NCI-H1092 treated with DMSO at 0.1 percent for 48 hours (cell line): Measurements from ENCODE around the gene TNFRSF13B.
"Not testable (repeated sequence)": the region's sequence is repeated elsewhere in the genome, so short reads cannot be mapped to it uniquely, and the experiment has no call there.

Source experiments
- DNase-seq: peaks from one replicate; lab custom pipeline; 2025; lab: John Stamatoyannopoulos, UW

Gene TNFRSF13B

DNA sequence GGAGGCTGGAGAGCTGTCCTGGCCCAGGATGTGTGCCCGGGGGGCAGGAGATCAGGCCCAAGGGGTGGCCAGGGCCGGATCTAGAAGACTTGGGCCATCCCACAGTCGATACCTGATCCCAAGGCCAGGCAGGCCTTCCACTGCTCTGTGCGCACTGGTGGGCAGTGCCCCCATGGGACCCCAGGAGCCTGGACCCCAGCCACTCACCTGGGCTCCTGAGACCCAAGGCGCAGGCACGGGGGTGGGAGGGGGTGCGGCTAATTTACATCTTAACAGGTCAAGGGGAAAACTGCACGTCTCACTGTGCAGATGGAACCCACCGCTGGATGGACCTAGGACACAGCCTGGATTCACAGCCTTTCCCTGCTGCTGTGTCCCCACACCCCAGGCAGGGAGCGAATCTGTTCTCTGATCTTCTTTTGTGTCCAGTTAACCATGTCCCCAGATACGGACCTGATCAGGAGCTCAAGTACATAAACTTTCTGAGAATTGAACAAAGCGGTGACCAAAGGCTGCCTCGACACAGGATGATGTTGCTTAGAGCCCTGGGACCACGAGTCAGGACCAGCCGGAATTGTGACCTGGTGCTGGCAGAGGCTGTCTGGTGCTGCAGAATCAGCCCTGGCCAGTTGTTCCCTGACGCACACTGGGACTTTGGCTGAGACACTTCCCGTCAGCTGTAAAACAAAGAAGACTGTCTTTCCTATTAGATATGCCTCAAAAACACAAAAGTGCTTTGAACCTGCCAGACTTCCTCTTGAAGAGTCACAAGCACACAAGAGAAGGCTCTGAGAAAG is 60.6 kb downstream of the TNFRSF13B start:
- no peak for DNase-seq

DNA sequence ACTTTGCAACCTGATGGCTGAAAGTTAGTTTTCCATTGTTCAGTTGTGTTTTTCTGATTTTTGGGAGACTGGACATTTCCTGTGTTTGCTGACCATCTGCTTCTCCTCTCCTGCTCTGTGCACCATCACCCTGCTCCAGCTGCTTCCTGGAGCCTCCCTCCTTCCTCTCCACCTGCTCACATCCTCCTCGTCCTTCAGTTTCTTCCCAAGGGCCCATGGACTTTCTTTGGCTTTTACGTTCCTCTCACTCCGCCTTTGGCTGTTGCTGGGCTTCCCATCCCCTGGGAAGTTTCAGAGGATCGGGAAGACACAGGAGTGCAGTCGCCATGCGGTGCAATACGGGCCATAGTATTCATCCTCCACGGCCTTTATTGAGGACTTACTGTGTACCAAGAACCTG is 61.6 kb downstream of the TNFRSF13B start:
- no peak for DNase-seq

DNA sequence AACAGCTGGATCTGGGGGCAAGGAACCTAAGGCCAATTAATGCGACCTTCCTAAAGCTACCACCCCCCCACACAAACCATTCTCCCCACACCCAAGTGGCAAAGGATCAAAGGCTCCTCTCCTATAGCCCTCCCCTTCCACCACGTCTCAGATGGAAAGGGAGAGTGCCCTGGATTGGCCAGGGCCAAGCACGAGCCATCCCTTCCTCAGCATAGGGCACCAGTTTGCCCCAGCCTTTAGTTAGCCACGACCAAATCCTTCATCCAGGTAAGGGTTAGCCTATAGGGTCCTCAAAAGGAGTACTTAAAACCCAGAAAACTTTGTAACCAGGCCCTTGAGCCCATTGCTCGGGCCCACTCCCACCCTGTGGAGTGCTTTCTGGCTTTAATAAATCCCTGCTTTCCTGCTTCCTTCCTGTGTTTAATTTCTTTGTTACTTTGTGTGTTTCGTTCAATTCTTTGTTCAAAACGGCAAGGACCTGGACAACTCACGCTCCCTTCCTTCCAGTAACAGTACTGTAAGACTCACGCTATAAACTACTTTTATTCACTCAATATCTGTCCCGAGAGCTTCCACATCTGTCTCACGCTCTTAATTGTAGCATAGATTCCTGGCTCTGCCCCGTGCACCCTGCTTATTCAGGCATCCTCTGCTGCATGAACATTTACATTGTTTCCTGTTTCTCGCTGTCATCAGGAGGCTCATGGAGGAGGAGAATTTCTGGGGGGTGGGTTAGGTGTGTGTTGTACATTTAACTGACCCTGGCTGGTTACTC is 62.3 kb downstream of the TNFRSF13B start:
- DNase-seq: no peak

DNA sequence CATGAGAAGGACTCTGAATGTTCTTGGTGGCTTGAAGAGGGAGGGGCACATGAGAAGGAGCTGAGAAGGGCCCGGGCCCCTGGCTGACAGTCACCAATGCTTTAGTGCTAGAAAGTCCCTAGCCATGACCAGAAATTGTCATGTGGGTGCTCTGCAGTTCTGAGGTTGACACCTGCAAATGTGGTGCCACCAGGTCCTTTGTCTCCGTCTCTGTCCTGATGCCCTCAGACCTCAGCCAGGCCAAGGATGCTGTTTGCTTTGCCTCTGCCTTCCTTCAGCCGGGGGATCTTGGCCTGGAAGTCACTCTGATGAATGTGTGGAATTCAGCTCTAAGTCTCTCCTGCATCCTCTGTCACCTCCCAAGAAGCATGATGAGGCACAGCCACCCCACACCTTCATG is 63.6 kb downstream of the TNFRSF13B start:
- no peak for DNase-seq

DNA sequence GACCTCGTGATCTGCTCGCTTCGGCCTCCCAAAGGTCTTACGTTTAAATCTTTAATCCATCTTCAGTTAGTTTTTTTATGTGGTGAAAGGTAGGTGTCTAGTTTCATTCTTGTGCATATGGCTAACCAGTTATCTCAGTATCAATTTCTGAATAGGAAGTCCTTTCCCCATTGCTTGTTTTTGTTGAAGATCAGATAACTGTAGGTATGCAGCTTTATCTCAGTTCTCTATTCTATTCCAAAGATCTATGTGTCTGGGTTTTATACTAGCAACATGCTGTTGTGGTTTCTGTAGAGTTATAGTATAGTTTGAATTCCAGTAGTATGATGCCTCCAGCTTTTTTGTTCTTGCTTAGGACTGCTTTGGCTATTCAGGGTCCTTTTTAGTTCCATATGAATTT is 65.2 kb downstream of the TNFRSF13B start:
- DNase-seq: no peak

DNA sequence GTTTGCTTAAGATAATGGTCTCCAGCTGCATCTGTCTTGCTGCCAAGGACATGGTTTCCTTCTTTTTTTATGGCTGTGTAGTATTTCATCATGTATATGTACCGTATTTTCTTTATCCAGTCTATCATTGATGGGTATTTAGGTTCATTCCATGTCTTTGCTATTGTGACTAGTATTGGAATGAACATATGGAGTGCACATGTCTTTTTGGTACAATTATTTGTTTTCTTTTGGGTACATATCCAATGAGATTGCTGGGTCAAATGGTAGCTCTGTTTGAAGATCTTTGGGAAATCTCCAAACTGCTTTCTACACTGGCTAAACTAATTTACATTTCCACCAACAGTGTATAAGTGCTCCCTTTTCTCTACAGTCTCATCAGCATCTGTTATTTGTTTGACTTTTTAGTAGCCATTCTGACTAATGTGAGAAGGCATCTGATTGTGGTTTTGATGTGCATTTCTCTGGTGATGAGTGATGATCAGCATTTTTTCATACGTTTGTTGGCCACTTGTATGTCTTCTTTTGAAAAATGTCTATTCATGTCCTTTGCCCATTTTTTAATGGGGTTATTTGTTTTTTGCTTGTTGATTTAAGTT is 66.2 kb downstream of the TNFRSF13B start:
- DNase-seq: no peak

DNA sequence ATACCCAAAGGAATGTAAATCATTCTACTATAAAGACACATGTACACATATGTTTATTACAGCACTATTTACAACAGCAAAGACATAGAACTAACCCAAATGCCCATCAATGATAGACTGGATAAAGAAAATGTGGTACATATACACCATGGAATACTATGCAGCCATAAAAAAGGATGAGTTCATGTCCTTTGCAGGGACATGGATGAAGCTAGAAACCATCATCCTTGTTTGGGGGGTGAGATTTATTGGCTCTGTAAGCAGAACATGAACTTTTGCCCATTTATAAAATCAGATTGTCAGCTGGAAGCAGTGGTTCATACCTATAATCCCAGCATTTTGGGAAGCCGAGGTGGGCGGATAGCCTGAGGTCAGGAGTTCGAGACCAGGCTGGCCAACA is 68.8 kb downstream of the TNFRSF13B start:
- DNase-seq: not testable (repeated sequence)

DNA sequence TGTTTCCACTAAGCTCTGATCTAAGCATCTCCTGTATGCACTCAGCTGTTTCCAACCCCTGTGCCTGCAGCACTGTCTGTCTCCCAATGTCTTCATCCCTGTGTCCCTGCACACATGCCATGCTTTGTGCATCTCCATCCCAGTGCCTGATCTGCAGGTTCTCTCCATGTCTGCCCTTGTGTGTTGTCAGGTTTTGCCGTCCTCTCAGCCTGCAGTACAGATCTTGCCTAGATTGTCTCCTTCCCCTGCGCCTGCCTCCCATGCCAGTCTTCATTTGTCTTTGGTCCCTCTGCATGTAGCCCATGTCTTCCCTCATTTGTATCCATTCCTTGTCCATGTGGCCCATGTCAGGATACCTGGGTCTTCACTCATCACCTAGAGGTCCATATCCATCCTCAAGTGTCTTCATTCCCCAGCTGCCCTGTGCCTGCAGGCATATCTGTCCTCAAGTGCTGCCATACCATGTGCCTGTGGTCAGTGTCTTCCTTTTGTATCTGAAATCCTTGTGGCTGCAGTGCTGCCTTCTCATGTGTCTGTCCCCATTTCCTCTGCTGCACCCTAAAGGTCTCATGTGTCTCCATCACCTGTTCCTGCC is 71.5 kb downstream of the TNFRSF13B start:
- DNase-seq: no peak

DNA sequence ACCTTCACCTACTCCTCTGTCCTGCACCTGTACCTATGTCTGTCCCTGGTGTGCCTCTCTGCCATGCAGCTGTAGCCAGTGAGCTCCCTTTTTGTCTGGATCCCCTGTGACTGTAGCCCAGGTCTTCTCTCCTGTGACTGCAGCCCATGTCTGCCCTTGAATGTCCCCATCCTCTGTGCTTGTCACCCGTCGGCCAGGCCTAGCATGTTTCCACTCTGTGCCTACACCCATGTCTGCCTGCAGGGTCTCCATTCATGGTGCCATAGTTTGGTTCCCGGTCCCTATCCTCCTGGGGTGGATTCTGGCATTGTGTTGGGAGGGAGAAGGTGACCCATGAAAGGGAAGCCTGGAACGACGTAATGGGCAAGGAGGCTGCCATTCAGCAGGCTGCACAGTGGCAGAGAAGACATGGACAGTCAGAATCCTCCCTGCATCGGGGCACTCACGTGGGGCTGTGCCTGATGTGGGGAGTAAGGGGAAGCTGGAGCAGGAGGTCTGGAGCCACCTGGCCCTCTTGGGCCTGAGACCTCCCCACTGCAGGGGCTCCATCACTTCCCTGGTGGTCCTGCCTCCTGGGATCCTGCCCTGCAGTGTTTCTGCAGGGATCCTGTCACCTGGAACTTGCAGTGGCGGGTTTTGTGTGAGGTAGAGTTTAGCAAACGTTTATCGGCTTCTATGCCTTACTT is 74.6 kb downstream of the TNFRSF13B start:
- not testable (repeated sequence) for DNase-seq

DNA sequence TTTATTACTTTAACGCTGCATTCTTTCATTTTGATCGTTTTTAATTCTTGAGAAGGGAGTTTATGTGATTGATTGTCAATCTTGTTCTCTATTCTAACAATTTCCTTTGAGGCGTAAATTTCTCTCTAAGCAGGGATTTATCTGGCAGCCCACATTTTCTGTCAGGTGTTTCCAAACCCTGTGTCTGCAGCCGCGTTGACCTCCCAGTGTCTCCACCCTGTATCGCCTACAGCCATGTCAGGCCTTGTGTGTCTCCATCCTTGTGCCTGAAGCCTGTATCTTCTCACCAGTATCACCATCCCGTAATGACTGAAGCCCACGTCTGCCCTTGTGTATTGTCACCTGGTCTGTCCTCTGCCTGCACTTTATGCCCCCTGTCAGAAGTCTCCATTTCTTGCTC is 75.7 kb downstream of the TNFRSF13B start:
- not testable (repeated sequence) for DNase-seq

DNA sequence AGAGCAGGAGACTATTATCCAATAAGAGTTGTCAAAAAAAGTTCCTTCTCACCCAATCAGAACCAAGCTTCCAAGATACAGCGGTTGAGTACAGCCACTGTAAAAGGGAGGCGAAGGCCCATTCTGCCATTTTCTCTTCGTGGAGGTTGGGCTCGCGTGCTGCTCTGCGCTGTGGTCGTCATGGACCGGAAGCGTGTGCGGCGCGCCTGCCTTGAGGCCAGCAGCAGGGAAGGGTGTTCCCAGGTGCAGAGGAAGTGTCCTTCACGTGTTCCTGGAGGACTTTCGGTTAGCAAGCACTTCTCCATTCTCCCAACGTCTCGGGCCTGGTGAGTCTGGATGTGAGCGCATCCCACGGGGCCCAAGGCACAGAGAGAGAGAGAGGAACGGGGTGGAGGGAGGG is 78.4 kb downstream of the TNFRSF13B start:
- not testable (repeated sequence) for DNase-seq

DNA sequence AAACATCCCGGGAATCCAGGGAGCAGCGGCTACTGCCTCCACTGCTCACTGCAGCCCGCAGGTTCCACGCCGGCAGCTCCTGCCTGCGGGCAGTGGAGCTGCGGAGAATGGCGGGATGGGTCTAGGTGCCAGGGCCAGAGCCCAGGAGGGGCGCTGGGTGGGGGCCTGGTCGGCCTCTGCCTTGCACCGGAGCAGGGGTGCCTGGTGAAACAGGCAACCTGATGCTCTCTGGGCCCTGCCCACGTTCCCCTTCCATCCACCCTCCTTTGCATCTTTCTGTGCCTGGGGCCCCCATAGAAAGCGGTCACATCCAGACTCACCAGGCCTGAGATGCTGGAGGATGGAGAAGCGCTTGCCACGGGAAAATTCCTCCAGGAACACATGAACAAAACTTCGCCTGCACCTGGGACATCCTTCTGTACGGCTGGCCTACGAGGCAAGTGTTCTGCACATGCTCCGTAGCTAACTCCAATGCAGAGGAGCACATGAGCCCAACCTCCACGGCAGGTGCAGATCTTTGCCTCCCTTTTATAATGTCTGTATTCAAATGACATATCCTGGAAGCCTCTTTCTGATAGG is 79.0 kb downstream of the TNFRSF13B start:
- not testable (repeated sequence) for DNase-seq

DNA sequence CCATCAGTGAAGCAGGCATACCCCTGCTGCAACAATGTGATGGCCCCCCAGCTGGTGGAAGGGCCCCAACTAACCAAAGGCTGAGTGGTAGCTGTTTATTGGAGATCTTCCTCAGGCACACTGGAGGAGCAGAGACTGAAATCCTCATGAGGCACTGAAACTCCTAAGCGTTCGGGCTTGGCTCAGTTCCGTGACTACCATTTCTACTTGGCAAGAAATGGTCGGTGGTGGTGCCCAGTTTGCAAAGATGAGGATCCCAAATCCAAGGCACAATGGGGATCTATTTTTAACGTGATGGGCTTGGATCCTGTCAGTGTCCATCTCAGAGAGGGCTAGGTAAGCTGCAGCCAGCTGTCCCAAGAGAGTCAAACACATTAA is 82.8 kb downstream of the TNFRSF13B start:
- DNase-seq: no peak
